Posterior vena cava (tissue), 2 donors: ENCODE data around the gene MICAL3. TPM values are rescaled to one million over a fixed set of nuclear protein-coding genes. Genes with fewer than 3 reads are reported as not detected.
"Not testable (repeated sequence)": the region's sequence is repeated elsewhere in the genome, so short reads cannot be mapped to it uniquely, and the experiment has no call there.

Source experiments
- DNase-seq: peaks from one replicate; pipeline ENCODE4 v3.0.0-alpha.2; 2020; ENCODE audit warnings: low spot score
- intact Hi-C, 2 donors: fragments of 100-400 bp; cut with DNase I; formaldehyde crosslinking; loops; one replicate each; pipeline versions ENCODE4 v1.14.1 to v1.14.2; 2022 to 2023
- long read RNA-seq, 2 donors: library from polyadenylated mRNA; unstranded; transcript quantifications; one replicate each; pipeline ENCODE4 v2.0.0, GENCODE V29; 2020 to 2021
- total RNA-seq, 2 donors: library from RNA; stranded (reverse); fragmentation: NEBNext Ultra II Directional; extraction: Animal tissue kit (Norgen Biotek cat#: 25700); gene quantifications; one replicate each; pipeline ENCODE4 v1.2.1, GENCODE V29; 2021
- donor health status: DM: yes; HTN: yes; CAD: no.
- donor health status: DM: yes; HTN: yes; CAD: no.

Gene MICAL3
- 100 to 1,000 TPM; 106 to 114 TPM for total RNA-seq
- long read RNA-seq, donor 1, partial matches to known transcripts = 0 of 18 reads
- long read RNA-seq, donor 1, other reads (novel, unspliced or antisense) = 15 of 18 reads
- long read RNA-seq, donor 2, partial matches to known transcripts = 5 of 53 reads
- long read RNA-seq, donor 2, other reads (novel, unspliced or antisense) = 47 of 53 reads

GRCh38 chr22:18024276-18024939 is at the start of gene MICAL3:
TSS of gene MICAL3 (minus strand) at chr22:18024561. CDS start at chr22:17906812, 117,749 bp downstream.
- intact Hi-C loops = no loop called here
- DNase-seq = peak; percentile 86

DNA sequence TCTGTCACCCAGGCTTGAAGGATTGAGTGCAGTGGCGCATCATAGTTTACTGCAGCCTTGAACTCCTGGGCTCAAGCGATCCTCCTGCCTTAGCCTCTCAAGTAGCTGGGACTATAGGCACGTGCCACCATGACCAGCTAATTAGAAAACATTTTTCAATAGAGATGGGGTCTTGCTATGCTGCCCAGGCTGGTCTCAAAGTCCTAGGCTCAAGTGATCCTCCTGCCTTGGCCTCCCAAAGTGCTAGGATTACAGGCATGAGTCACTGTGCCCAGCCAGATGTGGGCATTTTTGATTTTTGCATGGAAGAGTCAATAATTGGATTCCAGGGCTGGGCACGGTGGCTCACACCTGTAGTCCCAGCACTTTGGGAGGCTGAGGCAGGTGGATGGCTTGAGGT is 49.6 kb upstream of the MICAL3 start:
- not testable (repeated sequence) for DNase-seq
- intact Hi-C loops = loop anchor here (5.0 to 10.0 kb wide), 2 partner anchors 37 to 169 kb away; no protein-coding TSS in a partner anchor

DNA sequence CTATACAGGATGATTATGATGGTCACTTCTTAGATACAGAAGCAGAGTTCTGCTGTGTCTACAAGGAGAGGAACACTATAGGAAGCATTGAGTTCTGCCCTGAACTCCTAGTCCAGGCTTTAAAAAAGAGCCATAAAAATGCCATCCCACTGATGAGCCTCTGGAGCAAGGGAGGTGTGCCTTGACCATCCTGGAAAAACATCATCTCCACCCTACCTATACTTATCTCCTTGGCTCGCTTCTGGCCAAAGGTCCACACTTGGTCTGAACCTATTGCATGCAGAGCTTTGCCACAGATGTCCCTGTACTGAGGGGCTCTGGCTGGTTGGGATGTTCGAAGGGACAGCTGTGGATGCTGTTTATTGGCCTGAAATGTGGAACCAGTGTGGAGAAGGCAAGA is 49.1 kb upstream of the MICAL3 start:
- no peak for DNase-seq
- intact Hi-C loops = loop anchor here (5.0 to 10.0 kb wide), 2 partner anchors 36 to 169 kb away; no protein-coding TSS in a partner anchor

- intact Hi-C loops = loop anchor here (5.0 to 10.0 kb wide), 2 partner anchors 35 to 167 kb away; no protein-coding TSS in a partner anchor
- peak; percentile 34 for DNase-seq
Observed at GRCh38 chr22:18071968-18072310, 47.6 kb upstream of the MICAL3 start.

GRCh38 chr22:18071307-18071967 is 47.1 kb upstream of the MICAL3 start:
- intact Hi-C loops = loop anchor here (5.0 to 10.0 kb wide), 2 partner anchors 34 to 167 kb away; no protein-coding TSS in a partner anchor

DNA sequence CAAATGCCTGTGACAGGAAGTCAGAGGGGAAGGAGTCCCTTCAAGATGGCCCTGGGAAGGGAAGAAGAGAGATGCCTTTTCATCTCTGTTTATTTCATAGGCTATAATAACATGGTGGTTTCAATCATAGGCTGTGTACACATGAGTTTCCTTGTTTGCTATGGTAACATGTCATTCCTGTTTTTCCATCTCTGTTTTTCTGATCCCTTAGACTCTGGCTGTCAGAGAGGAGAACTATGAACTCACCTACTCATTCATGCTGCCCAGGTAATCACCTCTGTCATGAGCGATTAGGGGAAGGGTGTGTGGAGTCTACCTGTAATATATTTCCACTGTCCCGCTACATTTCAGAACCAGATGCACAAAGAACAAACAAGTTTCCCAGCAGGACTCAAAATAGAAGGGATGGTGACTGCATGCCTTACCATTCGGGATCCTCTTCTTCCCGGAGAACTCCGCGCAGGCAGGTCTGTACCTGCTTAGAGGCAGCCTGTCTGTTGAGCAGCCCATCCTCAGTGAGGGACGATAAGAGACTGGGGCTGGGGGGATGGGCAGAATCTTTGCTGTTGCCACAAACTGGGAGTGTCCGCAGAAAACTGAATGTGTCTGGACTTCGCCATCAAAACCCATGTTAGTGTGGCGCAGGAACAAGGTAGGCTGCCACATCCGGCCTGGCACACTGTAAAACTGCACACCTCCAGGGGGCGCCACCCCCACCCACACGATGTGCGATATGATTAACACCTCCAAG is 46.4 kb upstream of the MICAL3 start:
- intact Hi-C loops = loop anchor here (5.0 to 10.0 kb wide), 2 partner anchors 33 to 166 kb away; no protein-coding TSS in a partner anchor
- DNase-seq = peak; percentile 52

More at GRCh38 chr22:18071307-18071967, 47.1 kb upstream of the MICAL3 start:
- DNase-seq = not testable (repeated sequence)

GRCh38 chr22:18070041-18070440 is 45.7 kb upstream of the MICAL3 start:
- no peak for DNase-seq
- intact Hi-C loops = loop anchor here (5.0 to 10.0 kb wide), 2 partner anchors 33 to 165 kb away; no protein-coding TSS in a partner anchor

DNA sequence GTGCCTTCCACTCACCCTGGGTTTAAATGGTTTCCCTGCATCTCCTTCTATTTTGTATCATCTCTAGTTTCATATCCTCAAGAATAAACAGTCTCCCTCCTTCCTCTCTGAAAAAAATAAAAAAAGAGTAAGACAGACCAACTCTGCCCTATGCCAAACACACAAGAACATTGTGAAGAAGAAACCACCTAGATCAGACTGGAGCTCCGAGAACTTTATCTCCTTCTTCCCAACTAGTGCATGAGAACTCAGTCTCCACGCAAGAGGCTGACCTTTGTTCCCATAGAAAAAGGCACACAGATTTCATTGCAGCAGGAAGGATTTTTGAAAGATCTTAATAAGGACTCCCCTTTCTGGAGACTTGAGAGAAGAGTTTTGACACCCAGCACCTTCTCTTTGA is 44.7 kb upstream of the MICAL3 start:
- no peak for DNase-seq
- intact Hi-C loops = loop anchor here in 1 of 2 donors (10.0 kb wide), 1 partner anchor 54 kb away; no protein-coding TSS in a partner anchor

- peak; percentile 53 for DNase-seq
- intact Hi-C loops = loop anchor here in 1 of 2 donors (10.0 kb wide), 1 partner anchor 54 kb away; no protein-coding TSS in a partner anchor
Observed at GRCh38 chr22:18068381-18068988, 44.1 kb upstream of the MICAL3 start.

GRCh38 chr22:18067548-18068341 is 43.4 kb upstream of the MICAL3 start:
- DNase-seq = peak; percentile 62
- intact Hi-C loops = loop anchor here in 1 of 2 donors (10.0 kb wide), 1 partner anchor 53 kb away; no protein-coding TSS in a partner anchor

DNA sequence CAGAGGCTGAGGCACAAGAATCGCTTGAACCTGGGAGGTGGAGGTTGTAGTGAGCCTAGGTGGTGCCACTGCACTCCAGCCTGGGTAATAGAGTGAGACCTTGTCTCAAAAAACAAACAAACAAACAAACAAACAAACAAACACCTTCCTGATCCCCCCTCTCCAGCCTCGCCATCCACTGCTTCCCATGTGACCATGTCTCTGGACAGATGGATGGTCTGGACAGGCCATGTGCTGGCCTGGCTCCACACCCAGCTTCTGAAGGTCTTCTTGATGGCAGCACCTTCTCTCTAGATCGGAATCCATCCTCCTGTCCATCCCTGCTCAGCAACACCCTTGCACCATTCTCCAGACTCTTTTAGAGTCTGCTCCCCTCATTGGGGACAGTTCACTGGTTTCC is 42.8 kb upstream of the MICAL3 start:
- intact Hi-C loops = loop anchor here in 1 of 2 donors (10.0 kb wide), 1 partner anchor 52 kb away; no protein-coding TSS in a partner anchor
- DNase-seq = peak; percentile 66

- peak; percentile 52 for DNase-seq
- intact Hi-C loops = loop anchor here in 1 of 2 donors (10.0 kb wide), 1 partner anchor 52 kb away; no protein-coding TSS in a partner anchor
Observed at GRCh38 chr22:18066181-18066859, 42.0 kb upstream of the MICAL3 start.

- DNase-seq = peak; percentile 77
- intact Hi-C loops = loop anchor here in 1 of 2 donors (10.0 kb wide), 1 partner anchor 50 kb away; no protein-coding TSS in a partner anchor
Observed at GRCh38 chr22:18065256-18065655, 40.9 kb upstream of the MICAL3 start.

DNA sequence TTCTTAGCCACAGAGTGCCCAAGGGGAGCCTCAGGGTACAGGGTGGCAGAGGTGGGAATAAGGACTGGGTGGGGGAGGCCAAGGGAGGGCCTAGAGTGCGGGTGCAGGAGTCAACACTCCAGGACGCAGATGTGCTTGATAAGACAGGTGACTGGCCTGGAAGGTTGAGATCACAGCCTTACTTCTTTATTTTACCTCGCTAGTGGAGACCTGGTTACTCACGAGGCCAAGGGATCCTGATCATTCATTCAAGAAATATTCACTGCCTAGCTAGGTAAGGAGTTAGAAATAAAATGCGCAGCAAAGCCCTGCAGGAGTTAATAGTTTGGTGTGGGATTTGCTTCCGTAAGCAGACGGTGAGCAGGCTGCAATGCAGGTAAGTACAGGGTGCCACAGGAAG is 40.3 kb upstream of the MICAL3 start:
- intact Hi-C loops = loop anchor here in 1 of 2 donors (10.0 kb wide), 1 partner anchor 50 kb away; no protein-coding TSS in a partner anchor
- peak; percentile 24 for DNase-seq

- intact Hi-C loops = loop anchor here in 1 of 2 donors (10.0 kb wide), 1 partner anchor 49 kb away; no protein-coding TSS in a partner anchor
- DNase-seq = not testable (repeated sequence)
Observed at GRCh38 chr22:18063715-18064114, 39.4 kb upstream of the MICAL3 start.

DNA sequence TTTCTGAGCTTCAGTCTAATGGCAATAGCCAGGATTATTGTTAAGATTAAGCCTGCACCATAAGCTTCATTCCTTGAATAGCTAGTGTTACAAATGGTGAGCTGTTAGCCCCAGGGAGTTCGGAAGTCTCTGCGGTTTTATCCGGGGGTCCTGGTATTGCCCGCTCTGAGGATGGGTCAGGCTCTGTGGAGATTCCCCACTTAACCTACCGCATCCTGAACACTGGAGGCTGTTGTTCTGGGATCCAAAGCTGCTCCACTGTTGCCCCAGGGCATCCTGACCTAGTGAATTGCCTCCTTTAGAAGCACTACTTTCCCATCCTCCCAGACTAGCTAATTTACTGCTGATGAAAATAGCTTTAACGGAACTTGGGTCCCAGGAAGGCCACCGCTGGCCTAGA is 38.9 kb upstream of the MICAL3 start:
- peak; percentile 34 for DNase-seq
- intact Hi-C loops = loop anchor here in 1 of 2 donors (10.0 kb wide), 1 partner anchor 49 kb away; no protein-coding TSS in a partner anchor

DNA sequence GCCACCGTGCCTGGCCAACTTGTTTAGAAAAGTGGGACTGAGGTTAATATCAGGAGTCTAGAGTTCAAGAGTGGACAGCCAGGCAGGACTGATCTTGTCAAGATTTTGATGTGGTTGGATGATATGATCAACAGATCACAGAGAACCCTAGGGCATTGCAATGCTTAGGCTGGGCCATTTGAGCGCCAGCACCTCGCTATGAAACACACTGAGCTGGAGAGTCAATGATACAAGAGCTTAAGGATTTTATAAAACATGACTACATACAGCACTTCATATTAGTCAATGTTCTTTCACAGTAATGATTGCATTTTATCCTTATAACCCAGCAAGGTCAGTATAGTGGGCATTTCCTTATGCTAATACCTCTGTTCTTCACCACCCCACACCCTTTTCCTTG is 38.1 kb upstream of the MICAL3 start:
- DNase-seq = peak; percentile 24
- intact Hi-C loops = loop anchor here in 1 of 2 donors (10.0 kb wide), 1 partner anchor 48 kb away; no protein-coding TSS in a partner anchor
